HG03565 (cell line): ENCODE data around the gene DPM2.

Experiments
- ATAC-seq: cut with Tn5 transposase; IDR thresholded peaks from one replicate; pipeline ENCODE4 v1.9.1; 2021; ENCODE audit warnings: mild to moderate bottlenecking, moderate library complexity; ENCODE audit not compliant: unreplicated experiment

The DPM2 gene

GRCh38 chr9:127937388-127938297, at the start of gene DPM2:
TSS of gene DPM2 (minus strand) at chr9:127937854. CDS start at chr9:127937820, 34 bp downstream.
- peak; percentile 75 for ATAC-seq

GRCh38 chr9:127987103-127987614, 49.5 kb upstream of the DPM2 start:
- ATAC-seq: no peak

- ATAC-seq: no peak
Measured at GRCh38 chr9:127985011-127985410, 47.4 kb upstream of the DPM2 start.

- peak; percentile 32 for ATAC-seq
Measured at GRCh38 chr9:127983847-127984289, 46.2 kb upstream of the DPM2 start.

- ATAC-seq: no peak
Measured at GRCh38 chr9:127982912-127983311, 45.3 kb upstream of the DPM2 start.

- no peak for ATAC-seq
Measured at GRCh38 chr9:127981559-127982121, 44.0 kb upstream of the DPM2 start.

GRCh38 chr9:127980706-127981558, 43.3 kb upstream of the DPM2 start, which contains the start of gene EEIG1:
TSS of gene EEIG1 (minus strand) at chr9:127980989. CDS start at chr9:127980137, 852 bp downstream.
- ATAC-seq: peak; percentile 63

- ATAC-seq: no peak
Measured at GRCh38 chr9:127980060-127980705, 42.5 kb upstream of the DPM2 start.

GRCh38 chr9:127979333-127980059, 41.8 kb upstream of the DPM2 start:
- no peak for ATAC-seq

- ATAC-seq: no peak
Measured at GRCh38 chr9:127979015-127979332, 41.3 kb upstream of the DPM2 start.

- no peak for ATAC-seq
Measured at GRCh38 chr9:127977884-127978647, 40.4 kb upstream of the DPM2 start.

- no peak for ATAC-seq
Measured at GRCh38 chr9:127977009-127977883, 39.6 kb upstream of the DPM2 start.

- ATAC-seq: no peak
Measured at GRCh38 chr9:127976498-127976897, 38.8 kb upstream of the DPM2 start.

GRCh38 chr9:127975376-127976315, 38.0 kb upstream of the DPM2 start:
- no peak for ATAC-seq

- ATAC-seq: no peak
Measured at GRCh38 chr9:127974769-127975261, 37.2 kb upstream of the DPM2 start.

GRCh38 chr9:127974001-127974768, 36.5 kb upstream of the DPM2 start:
- ATAC-seq: no peak
